GM12875 (cell line): Measurements from ENCODE around the gene ADD1.

ENCODE experiments used
- H3K4me3 ChIP-seq: one replicate; pipeline ENCODE4 v1.5.1; 2011; ENCODE audit warnings: low read depth, low read length, control low read depth
- TF ChIP-seq, protein P1 (sequence below): IDR thresholded peaks from 2 replicates; pipeline ENCODE4 v1.5.1; 2011; ENCODE audit warnings: low read depth, mild to moderate bottlenecking, control low read depth, inconsistent platforms, low read length, moderate library complexity, borderline replicate concordance; ENCODE audit not compliant: insufficient read depth

Gene ADD1

DNA sequence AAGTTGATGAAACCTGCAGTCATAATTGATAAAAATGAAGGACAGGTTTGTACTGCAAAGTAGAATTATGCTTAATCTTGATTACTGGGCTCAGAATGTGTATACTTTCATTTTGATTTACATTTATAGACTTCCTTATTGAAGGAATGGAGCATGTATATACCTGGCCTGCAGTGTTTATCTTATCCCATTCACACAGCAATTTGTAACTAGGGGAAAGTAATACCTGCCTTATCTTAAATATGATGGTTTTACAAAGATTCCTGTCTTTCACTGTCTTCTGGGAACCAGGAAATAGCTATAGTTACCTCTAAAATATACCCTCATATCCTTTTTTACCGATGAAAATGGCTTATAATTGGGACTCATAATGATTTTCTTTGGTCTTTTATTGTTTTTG is 29.7 kb downstream of the ADD1 start:
- TF ChIP-seq, protein P1, sequence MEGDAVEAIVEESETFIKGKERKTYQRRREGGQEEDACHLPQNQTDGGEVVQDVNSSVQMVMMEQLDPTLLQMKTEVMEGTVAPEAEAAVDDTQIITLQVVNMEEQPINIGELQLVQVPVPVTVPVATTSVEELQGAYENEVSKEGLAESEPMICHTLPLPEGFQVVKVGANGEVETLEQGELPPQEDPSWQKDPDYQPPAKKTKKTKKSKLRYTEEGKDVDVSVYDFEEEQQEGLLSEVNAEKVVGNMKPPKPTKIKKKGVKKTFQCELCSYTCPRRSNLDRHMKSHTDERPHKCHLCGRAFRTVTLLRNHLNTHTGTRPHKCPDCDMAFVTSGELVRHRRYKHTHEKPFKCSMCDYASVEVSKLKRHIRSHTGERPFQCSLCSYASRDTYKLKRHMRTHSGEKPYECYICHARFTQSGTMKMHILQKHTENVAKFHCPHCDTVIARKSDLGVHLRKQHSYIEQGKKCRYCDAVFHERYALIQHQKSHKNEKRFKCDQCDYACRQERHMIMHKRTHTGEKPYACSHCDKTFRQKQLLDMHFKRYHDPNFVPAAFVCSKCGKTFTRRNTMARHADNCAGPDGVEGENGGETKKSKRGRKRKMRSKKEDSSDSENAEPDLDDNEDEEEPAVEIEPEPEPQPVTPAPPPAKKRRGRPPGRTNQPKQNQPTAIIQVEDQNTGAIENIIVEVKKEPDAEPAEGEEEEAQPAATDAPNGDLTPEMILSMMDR: no peak
- no peak overlapping the region for H3K4me3 ChIP-seq

DNA sequence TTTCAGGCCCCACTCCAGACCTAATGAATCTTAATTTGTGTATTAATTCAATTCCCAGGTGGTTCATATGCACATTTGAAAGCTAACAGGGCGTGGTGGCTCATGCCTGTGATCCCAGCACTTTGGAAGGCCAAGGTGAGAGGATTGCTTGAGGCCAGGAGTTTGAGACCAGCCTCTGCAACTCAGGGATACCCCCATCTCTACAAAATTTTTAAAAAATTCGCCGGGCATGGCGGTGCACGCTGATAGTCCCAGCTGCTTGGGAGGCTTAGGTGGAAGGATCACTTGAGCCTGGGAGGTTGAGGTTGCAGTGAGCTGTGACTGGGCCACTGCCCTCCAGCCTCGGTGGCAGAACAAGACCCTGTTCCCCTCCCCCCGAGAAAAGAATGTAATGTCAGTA is 31.2 kb downstream of the ADD1 start:
- TF ChIP-seq, protein P1: no peak
- H3K4me3 ChIP-seq: no peak overlapping the region

DNA sequence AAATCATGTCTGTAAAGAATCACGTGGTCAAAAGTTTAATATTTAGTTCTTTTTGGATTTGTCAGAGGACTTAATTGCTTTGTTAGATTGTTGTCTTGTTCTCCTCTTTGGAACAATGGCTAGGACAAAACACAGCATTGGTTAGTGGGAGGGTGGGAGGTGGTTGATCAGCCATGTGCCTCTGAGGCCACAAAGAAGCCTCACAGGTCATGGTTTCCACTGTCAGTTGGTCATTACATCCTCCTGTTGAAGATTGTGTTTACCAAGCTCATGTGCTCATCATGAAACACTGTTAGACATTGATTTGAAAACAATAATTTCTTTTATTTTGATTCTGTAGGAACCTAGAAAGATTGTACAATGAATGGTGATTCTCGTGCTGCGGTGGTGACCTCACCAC is 31.9 kb downstream of the ADD1 start:
- TF ChIP-seq, protein P1: no peak
- H3K4me3 ChIP-seq: no peak overlapping the region

DNA sequence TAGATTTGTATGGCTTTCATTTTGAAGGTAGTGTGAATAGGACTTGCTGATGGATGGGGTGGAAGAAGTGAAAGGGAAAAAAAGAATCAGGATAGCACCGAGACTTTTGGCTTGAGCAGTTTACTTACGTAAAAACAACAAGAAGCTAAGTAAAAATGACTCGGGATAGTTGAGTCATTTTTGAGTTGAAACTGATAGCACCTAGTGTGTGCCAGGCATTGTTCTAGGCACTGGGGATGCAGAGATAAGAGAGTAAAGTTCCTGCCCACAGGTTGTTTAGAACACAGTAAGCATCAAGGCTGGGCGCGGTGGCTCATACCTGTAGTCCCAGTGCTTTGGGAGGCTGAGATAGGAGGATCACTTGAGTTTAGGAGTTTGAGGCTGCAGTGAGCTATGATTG is 34.7 kb downstream of the ADD1 start:
- H3K4me3 ChIP-seq: no peak overlapping the region
- TF ChIP-seq, protein P1: no peak

DNA sequence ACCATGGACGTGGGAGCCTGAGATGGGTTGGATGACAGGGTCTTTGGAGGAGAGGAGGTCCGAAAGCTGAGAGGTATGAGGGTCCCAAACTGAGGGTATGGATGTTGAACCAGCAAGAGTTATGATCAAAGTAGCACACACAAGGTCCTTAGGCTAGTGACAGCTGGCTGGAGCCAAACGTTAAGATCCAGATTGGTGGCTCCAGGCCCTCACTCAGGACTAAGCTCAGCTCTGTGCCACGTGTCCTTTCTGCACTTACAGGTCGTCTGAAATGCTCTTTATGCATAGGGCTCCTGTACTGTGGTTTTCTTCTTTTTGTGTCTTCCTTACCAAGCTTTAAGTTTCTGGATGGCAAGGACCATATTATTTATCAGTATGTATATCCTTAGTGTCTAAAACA is 35.4 kb downstream of the ADD1 start:
- TF ChIP-seq, protein P1: no peak

DNA sequence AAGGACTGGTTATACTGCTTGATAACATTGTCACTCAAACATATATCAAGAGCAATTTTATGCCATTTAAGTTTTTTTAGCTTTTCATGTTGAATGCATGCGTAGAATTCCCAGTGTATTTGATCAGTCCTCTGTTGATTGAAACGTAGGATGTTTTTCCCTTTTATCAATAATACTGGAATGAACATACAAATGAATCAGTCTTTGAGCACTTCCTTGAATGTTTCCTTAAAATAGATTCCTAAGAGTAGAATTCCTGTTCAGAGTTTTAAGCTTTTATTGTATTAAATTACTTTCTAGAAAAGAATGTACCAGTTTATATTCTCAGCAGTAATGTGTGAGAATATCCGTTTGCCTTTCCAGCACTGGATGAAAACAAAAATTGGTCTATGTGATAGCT is 37.8 kb downstream of the ADD1 start:
- no peak overlapping the region for H3K4me3 ChIP-seq
- TF ChIP-seq, protein P1: no peak

More for the DNA sequence above, 35.4 kb downstream of the ADD1 start:
- no peak overlapping the region for H3K4me3 ChIP-seq

DNA sequence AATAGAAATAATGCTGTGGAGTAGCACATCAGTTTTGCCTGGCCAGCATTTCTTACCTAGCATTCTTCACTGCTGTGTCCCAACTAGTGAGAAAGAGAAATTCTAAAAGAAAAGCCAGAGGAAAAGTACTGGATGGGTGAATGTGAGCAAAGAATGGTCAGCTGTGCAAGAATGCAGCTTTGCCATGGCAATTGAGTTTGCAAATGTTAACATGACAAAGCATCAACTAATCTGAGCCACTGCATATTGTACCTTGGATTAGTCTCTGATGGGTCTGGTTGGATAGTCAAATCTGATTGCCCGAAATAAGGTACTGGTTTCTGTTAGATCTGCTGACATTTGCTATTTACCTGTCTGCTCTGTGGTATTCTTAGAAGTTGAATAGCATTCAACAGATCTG is 38.7 kb downstream of the ADD1 start:
- TF ChIP-seq, protein P1: no peak
- H3K4me3 ChIP-seq: no peak overlapping the region
